GM19240 (cell line): ENCODE data around the gene SLIT3.
A peak's percentile ranks its signal among the peaks of the same experiment; 100 is the strongest.

Source experiments
- DNase-seq: peaks from one replicate; pipeline ENCODE4 v3.0.0; 2011; ENCODE audit warnings: low spot score; ENCODE audit not compliant: insufficient read length

Gene SLIT3

GRCh38 chr5:169300468-169301385 lies at the start of gene SLIT3:
Gene SLIT3 (minus strand): TSS chr5:169301139. CDS start chr5:169300709, 430 bp downstream.
- no peak for DNase-seq

DNA sequence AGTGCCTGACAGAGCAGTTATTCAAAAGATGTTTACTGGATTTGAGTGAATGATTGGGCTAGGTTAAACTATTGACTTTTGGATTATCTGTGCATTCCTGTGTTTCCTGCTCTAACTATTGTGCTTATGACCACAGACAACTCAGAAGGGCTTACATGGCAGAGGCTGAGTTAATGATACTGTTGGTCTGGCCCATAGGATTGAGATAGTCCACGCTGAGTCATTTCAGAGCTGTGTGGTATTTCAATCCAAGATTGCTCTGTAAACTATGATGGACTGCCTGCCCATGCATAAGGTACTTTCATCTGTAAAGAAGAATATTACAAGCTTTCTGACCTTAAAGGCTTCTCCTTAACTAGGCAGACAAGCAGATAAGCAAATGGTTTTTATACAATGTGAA lies 49.1 kb upstream of the SLIT3 start:
- no peak for DNase-seq

- DNase-seq = no peak
Observed at GRCh38 chr5:169347786-169348185, 46.8 kb upstream of the SLIT3 start.

DNA sequence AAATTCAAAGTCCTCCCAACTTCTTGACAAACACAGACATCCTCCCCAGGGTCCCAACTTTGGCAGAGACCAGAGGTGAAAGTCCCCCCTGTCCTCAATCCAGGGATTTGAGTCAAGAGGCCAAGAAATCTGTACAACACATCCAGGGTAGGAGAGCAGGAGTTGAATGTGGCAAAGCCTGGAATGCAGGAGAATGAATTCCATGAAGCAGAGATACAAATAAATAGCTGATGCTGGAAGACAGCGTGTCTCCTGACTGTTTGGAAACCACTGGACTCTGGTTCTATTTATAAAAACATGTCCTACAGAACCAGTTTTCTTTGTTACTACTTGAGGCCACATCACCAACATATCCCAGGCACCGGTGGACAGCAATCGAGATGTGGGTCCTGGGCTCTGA lies 43.7 kb upstream of the SLIT3 start:
- no peak for DNase-seq

DNA sequence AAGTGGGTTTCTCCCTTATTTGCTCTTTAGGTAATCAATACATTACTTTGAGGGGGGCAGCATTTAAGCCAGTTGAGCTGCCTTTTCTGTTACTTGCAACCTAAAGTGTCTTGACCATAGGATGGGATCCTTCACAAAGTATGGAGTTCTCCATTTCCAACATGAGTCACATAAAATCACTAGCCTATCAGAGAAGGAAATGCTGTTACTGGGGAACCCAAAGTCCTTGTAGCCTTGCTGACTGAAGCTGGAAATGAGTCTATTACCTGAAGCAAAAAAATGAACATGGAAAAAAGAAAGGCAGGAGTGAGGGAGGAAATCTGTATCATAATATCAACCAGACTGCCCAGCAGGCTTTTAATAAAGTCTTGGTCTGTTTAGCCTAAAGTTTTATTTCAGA lies 42.8 kb upstream of the SLIT3 start:
- no peak for DNase-seq

- DNase-seq = no peak
Observed at GRCh38 chr5:169341556-169341955, 40.6 kb upstream of the SLIT3 start.

DNA sequence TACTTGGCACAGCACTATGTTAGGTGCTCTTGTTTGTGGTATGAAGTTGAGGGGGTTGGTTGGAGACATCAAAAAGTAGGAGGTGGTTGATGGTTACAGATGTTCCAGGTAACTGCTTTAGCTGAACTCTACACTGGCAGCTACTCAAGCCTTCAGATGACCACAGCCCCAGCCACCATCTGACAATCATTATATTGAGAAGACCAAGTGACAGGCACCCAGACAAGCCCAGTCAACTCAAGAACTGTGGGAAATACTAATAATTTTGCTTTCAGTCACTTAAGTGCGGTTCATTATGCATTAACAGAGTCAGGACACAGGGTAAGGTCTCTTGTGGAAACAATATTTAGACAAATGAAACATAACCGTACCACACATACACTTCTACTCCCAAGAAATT lies 38.9 kb upstream of the SLIT3 start:
- DNase-seq = no peak

GRCh38 chr5:169336242-169336641 lies 35.3 kb upstream of the SLIT3 start:
- DNase-seq = no peak

- no peak for DNase-seq
Observed at GRCh38 chr5:169335806-169336205, 34.9 kb upstream of the SLIT3 start.

DNA sequence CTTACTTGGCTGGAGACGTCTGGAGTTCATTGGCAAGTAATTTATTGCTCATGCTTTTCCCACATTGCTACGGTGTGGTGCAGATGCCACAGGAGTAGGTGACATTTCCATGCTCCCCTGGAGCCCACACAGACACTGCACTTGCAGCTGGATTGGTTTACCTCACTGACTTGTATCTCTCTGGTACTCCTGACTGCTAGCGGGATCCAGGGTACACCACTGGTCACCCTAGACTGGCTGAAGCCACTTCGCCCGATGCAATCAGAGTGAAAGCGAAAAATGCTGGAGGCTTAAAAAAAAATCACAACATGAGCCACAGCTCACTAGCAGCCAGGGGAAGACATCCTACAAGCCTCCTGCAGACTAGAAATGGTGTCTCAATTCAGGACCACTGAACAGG lies 32.6 kb upstream of the SLIT3 start:
- DNase-seq = no peak

- no peak for DNase-seq
Observed at GRCh38 chr5:169331292-169331852, 30.4 kb upstream of the SLIT3 start.

DNA sequence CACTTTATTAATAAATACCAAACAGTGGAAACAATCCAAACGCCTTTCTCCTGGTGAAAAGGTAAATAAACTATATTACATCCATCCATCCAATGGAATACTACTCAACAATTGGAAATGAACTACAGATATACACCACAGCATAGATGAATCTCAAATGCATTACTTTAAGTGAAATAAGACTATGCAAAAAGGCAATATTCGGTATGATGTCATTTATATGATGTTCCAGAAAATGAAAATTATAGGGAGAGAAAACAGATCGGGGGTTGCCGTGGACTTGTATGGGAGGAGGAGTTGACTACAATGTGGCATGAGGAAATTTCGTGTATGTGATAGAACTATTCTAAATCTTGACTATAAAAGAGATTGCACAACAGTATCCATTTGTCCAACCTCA lies 27.5 kb upstream of the SLIT3 start:
- no peak for DNase-seq

DNA sequence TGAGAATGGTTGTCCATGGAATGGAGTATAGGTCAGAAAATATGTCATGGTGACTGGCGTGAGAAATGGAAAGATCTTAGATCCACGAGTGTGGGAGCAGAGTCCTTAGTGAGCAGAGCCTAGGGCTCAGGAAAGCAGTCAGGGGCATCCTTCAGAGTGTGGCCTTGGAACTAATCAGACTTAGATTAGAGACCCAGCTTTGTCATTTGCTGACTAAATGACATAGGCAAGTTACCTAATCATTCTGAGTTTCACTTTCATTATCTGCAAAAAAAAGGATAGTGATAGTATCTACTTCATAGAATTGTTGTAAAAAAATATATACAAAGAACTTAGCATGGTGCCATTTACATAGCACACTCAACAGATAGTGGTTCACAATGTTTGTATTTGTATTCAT lies 24.3 kb upstream of the SLIT3 start:
- no peak for DNase-seq

GRCh38 chr5:169318556-169318955 lies 17.6 kb upstream of the SLIT3 start:
- no peak for DNase-seq

- no peak for DNase-seq
Observed at GRCh38 chr5:169307646-169308045, 6.7 kb upstream of the SLIT3 start.

GRCh38 chr5:169305366-169305765 lies 4.4 kb upstream of the SLIT3 start:
- DNase-seq = no peak

DNA sequence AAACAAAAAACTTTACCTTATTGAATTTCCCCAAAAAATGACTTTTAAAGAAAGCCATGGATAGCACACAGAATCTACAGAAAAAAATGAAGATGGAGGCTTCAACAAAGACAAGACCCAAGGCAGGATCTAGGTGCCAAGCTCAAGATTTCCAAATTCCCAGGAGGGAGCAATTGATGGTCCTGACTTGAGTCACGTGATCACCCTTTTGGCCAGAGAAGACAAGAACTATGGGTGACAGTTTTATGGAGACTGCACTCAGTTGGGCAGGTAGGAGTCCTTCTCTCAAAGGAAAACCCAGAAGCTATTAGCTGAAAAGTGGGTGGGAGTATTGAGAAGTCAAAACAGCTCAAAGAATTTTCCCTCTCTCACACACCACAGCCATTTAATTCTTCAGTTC lies 3.2 kb upstream of the SLIT3 start:
- DNase-seq = no peak

DNA sequence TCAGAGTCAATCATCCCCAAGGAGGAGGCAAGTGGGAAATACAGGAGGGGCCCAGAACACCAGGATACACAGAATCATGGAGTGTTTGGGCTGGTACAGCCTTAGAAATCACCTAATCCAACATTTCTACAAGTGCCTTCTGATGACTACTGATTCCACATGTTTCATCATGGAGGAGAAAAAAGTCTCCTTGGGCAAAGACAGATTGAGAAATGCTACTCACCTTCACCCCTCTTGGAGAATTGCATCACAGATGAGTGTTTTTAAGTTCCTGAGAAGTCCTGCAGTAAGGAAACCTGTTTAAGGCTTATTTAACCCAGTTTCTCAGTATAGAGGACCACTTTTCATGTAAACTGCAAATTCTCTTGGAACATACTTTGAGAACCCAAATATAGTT lies 2.2 kb upstream of the SLIT3 start:
- DNase-seq = no peak

DNA sequence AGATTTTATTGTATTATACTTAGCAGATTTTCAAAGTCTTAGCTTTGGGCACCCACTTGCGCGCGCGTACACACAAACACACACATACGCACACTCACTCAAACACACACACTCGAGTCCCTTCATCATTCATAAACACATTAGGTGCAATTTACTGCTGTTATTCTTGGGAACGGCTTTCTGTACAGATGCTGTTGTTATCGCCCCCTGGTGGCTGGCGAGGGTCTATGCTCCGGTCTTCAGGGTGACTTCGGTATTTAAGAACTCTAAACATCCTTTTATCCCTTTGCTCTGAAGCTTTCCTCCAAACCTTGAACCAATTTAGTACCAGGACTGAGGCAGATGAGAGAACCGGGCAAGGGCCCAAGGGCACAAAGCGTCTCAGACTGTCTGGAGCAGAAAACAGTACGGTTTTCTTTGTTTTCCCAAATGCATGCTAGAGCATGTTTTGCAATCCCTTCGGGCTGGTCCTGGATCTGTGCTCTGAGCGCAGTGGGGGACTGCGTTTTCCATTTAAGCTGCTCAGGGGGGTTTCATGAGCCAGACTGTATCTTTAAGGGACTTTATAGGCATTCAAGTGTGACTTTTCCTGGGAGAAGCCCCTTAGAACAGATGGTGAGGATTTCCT lies 1.7 kb upstream of the SLIT3 start:
- peak; percentile 53 for DNase-seq

DNA sequence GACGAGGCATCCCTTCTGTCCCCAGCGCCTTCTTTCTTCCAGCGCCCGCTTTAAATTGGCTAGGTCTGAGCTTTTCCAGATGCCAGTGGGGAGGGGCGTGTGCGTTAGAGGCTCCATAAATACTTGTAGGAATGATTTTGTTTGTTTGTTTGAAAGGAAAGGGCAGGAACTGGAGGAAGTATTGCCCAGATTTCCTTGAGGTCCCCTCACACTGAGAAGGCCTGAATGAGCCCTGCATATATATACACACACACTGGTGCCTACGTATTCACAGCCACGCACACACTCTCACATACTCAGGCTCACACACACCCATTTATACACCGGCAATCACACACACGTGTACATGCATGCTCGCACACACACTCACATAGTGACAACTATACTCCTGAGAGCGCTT lies 1.0 kb upstream of the SLIT3 start:
- no peak for DNase-seq

DNA sequence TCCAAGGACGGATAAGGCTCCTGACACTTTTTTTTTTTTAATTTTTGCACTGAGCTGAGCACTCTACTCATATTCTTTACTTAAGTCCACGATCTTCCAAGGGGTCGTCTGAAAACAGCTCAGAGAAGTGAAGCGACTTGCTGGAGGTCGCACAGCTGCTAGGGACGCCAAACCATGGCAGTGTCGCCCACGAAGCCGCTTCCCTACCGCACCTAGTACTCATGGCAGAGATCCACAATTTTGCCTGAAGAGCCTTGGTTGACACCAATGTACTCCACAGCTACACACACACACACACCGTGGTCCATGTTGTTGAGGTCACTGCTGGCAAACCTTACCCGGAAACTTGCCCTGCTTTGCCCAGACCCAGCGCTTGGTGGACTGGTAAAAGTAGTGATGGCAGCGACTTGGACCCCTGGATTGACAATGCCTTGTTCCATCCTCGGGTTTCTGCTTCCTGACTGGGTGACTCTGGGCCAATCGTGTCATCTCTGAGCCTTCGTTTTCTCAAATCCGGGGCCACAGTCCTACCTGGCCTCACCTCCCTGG lies 521 bp upstream of the SLIT3 start:
- no peak for DNase-seq
